ENCODE results near the gene SBK2. TPM values are rescaled to one million over a fixed set of nuclear protein-coding genes. Genes with fewer than 3 reads are reported as not detected.

Gene SBK2
- total RNA-seq, 4 donors from 2014 or later: not detected

DNA sequence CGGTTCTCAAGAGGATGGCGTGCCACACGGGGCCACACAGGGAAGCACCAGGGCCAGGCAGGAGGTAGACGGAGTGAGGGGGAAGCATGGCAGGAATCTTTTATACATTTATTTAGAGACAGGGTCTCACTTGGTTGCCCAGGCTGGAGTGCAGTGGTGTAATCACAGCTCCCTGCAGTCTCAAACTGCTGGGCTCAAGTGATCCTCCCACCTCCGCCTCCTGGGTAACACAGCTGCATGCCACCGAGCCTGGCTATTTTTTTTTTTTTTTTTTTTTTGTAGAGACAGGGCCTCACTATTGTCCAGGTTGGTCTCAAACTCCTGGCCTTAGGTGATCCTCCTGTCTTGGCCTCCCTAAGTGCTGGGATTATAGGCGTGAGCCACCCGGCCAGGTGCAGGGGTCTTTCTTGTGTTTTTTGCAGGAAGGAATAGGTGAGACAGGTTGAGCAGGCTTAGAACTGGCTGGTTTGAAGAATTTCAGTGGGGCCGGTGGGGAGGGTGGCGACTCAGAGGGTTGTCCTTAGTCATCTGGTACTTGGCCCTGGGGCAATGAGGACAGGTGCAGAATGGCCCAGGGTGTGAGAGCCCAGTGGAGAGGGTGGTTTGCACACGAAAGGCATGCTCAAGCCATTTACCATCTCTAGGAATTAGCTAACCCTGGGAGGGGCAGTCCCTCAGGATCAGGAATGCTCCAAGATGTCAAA, 41.1 kb downstream of the SBK2 start:
- H3K4me1 ChIP-seq: no peaks in the 10 kb centered on the region
- H3K36me3 ChIP-seq: no peaks in the 10 kb centered on the region
- WGBS, 2 donors: 68 to 80% methylated on average over 11 of the region's 11 CpGs
- DNase-seq: no peak
- H3K27me3 ChIP-seq: no peaks in the 10 kb centered on the region
- intact Hi-C loops (cut with DNase I): no loop called here
- H3K9me3 ChIP-seq: no peaks in the 10 kb centered on the region
- H3K27ac ChIP-seq: no peak overlapping the region
- TF ChIP-seq, protein P1, sequence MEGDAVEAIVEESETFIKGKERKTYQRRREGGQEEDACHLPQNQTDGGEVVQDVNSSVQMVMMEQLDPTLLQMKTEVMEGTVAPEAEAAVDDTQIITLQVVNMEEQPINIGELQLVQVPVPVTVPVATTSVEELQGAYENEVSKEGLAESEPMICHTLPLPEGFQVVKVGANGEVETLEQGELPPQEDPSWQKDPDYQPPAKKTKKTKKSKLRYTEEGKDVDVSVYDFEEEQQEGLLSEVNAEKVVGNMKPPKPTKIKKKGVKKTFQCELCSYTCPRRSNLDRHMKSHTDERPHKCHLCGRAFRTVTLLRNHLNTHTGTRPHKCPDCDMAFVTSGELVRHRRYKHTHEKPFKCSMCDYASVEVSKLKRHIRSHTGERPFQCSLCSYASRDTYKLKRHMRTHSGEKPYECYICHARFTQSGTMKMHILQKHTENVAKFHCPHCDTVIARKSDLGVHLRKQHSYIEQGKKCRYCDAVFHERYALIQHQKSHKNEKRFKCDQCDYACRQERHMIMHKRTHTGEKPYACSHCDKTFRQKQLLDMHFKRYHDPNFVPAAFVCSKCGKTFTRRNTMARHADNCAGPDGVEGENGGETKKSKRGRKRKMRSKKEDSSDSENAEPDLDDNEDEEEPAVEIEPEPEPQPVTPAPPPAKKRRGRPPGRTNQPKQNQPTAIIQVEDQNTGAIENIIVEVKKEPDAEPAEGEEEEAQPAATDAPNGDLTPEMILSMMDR (IDR thresholded peaks at IDR 0.05): no peak
- TF ChIP-seq POLR2A (IDR thresholded peaks at IDR 0.05): no peak
- H3K4me3 ChIP-seq (replicated peaks in 1 of 3): no peak overlapping the region

DNA sequence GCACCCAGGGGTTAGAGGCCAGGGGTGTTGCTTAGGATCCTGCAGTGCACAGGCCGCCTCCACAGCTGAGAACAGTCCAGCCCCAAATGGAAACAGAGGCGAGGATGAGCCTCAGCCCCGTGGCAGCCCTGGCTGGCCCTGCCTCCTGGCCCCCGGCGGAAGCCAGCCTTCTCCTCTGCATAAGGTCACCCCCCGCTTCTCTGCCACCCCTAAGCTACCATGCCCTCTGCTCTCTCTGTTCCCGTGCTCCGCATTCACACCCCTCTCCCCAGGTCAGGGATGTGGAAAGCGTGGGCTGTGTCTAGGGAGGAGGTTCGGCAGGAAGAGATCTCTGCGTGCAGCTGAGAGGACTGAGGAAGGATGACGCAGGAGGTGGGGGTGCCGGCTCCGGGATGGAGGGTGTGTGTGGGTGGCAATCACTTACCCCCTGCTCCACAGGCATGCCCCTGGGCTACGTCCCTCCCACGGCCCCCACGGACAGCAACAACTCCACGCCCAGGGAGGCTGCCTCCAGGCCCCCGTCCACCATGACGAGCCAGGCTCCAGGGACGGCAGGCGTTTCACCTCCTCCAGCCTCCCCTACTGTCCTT, 42.7 kb downstream of the SBK2 start:
- TF ChIP-seq POLR2A (IDR thresholded peaks at IDR 0.05): no peak
- TF ChIP-seq, protein P1 (IDR thresholded peaks at IDR 0.05): no peak
- Histone ChIP-seq H3K4me3 (replicated peaks in 1 of 3) (peak overlapping the region in 1 of 3 donors; percentile 3), H3K9me3 (no peaks in the 10 kb centered on the region), H3K27ac (peak overlapping the region; percentile 39 to 71 (median 63)), H3K36me3 (no peaks in the 10 kb centered on the region), H3K4me1 (no peaks in the 10 kb centered on the region), H3K27me3 (no peaks in the 10 kb centered on the region)
- intact Hi-C loops (cut with DNase I): no loop called here
- DNase-seq: no peak
- 47 to 53% methylated on average over 16 to 22 of the region's 22 CpGs for WGBS, 2 donors

DNA sequence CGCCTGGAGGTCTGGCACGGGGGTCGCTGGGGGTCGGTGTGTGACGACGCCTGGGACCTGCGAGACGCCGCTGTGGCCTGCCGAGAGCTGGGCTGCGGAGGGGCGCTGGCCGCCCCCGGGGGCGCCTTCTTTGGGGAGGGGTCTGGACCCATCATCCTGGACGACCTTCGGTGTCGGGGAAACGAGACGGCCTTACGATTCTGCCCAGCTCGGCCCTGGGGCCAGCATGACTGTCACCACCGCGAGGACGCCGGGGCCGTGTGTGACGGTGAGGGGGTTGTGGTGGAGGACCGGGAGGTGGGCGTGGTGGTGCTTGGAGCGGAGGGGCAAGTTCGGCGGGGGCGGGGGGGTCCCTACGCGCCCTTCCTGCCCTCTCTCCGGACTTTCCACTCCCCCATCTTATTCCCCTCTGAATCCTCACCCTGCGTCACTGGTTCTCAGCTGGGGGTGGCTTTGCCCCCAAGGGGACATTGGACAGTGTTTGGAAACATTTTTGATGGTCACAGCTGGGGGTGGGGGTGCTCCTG, 43.2 kb downstream of the SBK2 start:
- H3K27me3 ChIP-seq: no peaks in the 10 kb centered on the region
- H3K4me1 ChIP-seq: no peaks in the 10 kb centered on the region
- H3K4me3 ChIP-seq (replicated peaks in 1 of 3): no peak overlapping the region
- DNase-seq: no peak
- TF ChIP-seq POLR2A (IDR thresholded peaks at IDR 0.05): no peak
- TF ChIP-seq, protein P1 (IDR thresholded peaks at IDR 0.05): no peak
- WGBS, 2 donors: 33 to 49% methylated on average over 5 to 28 of the region's 38 CpGs
- H3K9me3 ChIP-seq: no peaks in the 10 kb centered on the region
- no peaks in the 10 kb centered on the region for H3K36me3 ChIP-seq
- intact Hi-C loops (cut with DNase I): no loop called here
- peak overlapping the region; percentile 49 to 71 (median 63) for H3K27ac ChIP-seq

DNA sequence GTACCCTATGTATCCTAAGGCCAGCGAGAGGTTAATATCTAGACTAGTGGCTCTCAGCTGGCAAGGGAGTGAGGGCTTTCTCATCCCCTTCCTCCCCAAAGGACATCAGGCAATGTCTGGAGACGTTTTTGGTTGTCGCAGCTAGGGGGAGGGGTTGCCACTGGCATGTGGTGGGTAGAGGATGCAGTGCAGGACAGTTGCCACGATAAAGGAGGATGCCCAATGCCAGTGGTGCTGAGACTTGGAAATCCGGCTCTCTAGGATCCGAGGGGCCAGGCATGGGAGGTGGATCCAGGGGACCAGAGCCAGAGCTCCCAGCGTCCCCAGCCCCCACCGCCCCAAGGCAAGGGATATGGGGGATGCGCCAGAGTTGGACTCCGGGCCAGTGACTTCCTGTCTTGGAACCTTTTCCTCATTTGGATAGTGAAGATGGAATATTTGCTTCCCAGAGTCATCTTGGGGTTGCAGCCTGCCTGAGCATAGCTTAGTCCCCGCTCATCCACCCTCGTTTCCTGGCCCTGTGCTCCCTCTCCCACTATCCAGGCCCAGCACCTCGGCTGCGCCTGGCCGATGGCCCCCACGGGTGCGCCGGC, 43.8 kb downstream of the SBK2 start:
- no peaks in the 10 kb centered on the region for H3K9me3 ChIP-seq
- no peaks in the 10 kb centered on the region for H3K27me3 ChIP-seq
- peak overlapping the region; percentile 49 to 71 (median 63) for H3K27ac ChIP-seq
- intact Hi-C loops (cut with DNase I): no loop called here
- WGBS, 2 donors: 60 to 66% methylated on average over 11 to 14 of the region's 18 CpGs
- H3K4me3 ChIP-seq (replicated peaks in 1 of 3): no peak overlapping the region
- DNase-seq: no peak
- no peaks in the 10 kb centered on the region for H3K36me3 ChIP-seq
- no peaks in the 10 kb centered on the region for H3K4me1 ChIP-seq
- TF ChIP-seq, protein P1 (IDR thresholded peaks at IDR 0.05): no peak
- no peak for TF ChIP-seq POLR2A (IDR thresholded peaks at IDR 0.05)
